Liver (tissue), 9 donors: ENCODE data around the gene MEGF11. TPM values are rescaled to one million over a fixed set of nuclear protein-coding genes. Genes with fewer than 3 reads are reported as not detected.

Experiments
- DNase-seq: peaks from one replicate; pipeline ENCODE4 v3.0.0-alpha.2; 2017; ENCODE audit warnings: low spot score
- H3K27ac ChIP-seq, 2 donors: one replicate each; pipeline ENCODE4 v1.7.0; 2013; ENCODE audit warnings: inconsistent platforms in 2 of 2, low read length in 2 of 2, control low read depth in 1 of 2, low read depth in 1 of 2, mild to moderate bottlenecking in 1 of 2
- H3K27me3 ChIP-seq, 4 donors: one replicate each; pipeline versions ENCODE4 v1.6.1 to v1.7.0; 2013; ENCODE audit warnings: low read length in 3 of 4, inconsistent platforms in 1 of 4, mild to moderate bottlenecking in 1 of 4, moderate library complexity in 1 of 4; ENCODE audit not compliant: control insufficient read depth in 4 of 4, insufficient read depth in 4 of 4
- H3K36me3 ChIP-seq, 4 donors: one replicate each; pipeline versions ENCODE4 v1.6.1 to v1.7.0; 2013; ENCODE audit warnings: low read length in 3 of 4, mild to moderate bottlenecking in 3 of 4, low read depth in 1 of 4, moderate library complexity in 1 of 4; ENCODE audit not compliant: control insufficient read depth in 4 of 4, insufficient read depth in 3 of 4
- H3K4me1 ChIP-seq, 4 donors: one replicate each; pipeline versions ENCODE4 v1.6.1 to v1.7.0; 2013; ENCODE audit warnings: low read length in 3 of 4, mild to moderate bottlenecking in 3 of 4, moderate library complexity in 1 of 4; ENCODE audit not compliant: control insufficient read depth in 4 of 4, insufficient read depth in 4 of 4
- H3K4me3 ChIP-seq, 3 donors: one replicate each; pipeline versions ENCODE4 v1.6.1 to v1.7.0; 2013; ENCODE audit warnings: low read length in 3 of 3, control low read depth in 1 of 3, low read depth in 1 of 3, mild to moderate bottlenecking in 1 of 3
- H3K9ac ChIP-seq, 2 donors: one replicate each; pipeline ENCODE4 v1.7.0; 2013; ENCODE audit warnings: low read length in 2 of 2, mild to moderate bottlenecking in 2 of 2, moderate library complexity in 2 of 2, control low read depth in 1 of 2, low read depth in 1 of 2
- H3K9me3 ChIP-seq, 4 donors: one replicate each; pipeline versions ENCODE4 v1.6.1 to v1.7.0; 2013; ENCODE audit warnings: low read length in 3 of 4; ENCODE audit not compliant: control insufficient read depth in 4 of 4
- ATF3 ChIP-seq: IDR thresholded peaks from 2 replicates; pipeline ENCODE4 v1.6.1; 2016; ENCODE audit warnings: antibody characterized with exemption
- CTCF ChIP-seq: fragments of 150-350 bp; IDR thresholded peaks from 2 replicates; pipeline ENCODE4 v1.5.1; 2017; ENCODE audit warnings: improper control_type of control experiment, low read depth, low read length; ENCODE audit not compliant: missing input control
- FOXA1 ChIP-seq: IDR thresholded peaks from 2 replicates; pipeline ENCODE4 v1.6.1; 2016; ENCODE audit warnings: antibody characterized with exemption
- FOXA2 ChIP-seq: IDR thresholded peaks from 2 replicates; pipeline ENCODE4 v1.6.1; 2016; ENCODE audit warnings: antibody characterized with exemption
- GABPA ChIP-seq, 2 donors: IDR thresholded peaks in 1 of 2; conservative IDR thresholded peaks in 1 of 2; 2 replicates each; pipeline ENCODE4 v1.6.1; 2016; ENCODE audit warnings: antibody characterized with exemption in 2 of 2, mild to moderate bottlenecking in 1 of 2, moderate library complexity in 1 of 2
- HNF4A ChIP-seq, 2 donors: conservative IDR thresholded peaks; 2 replicates each; pipeline ENCODE4 v1.6.1; 2016; ENCODE audit warnings: antibody characterized with exemption in 2 of 2, mild to moderate bottlenecking in 2 of 2
- MAX ChIP-seq: IDR thresholded peaks from 2 replicates; pipeline ENCODE4 v1.6.1; 2016; ENCODE audit warnings: antibody characterized with exemption
- NR2F2 ChIP-seq: IDR thresholded peaks from 2 replicates; pipeline ENCODE4 v1.6.1; 2016; ENCODE audit warnings: antibody characterized with exemption
- RAD21 ChIP-seq, 2 donors: IDR thresholded peaks; 2 replicates each; pipeline ENCODE4 v1.6.1; 2016; ENCODE audit warnings: antibody characterized with exemption in 2 of 2, mild to moderate bottlenecking in 2 of 2
- REST ChIP-seq: IDR thresholded peaks from 2 replicates; pipeline ENCODE4 v1.6.1; 2016; ENCODE audit warnings: antibody characterized with exemption, mild to moderate bottlenecking
- RXRA ChIP-seq, 2 donors: IDR thresholded peaks; 2 replicates each; pipeline ENCODE4 v1.6.1; 2017 to 2018; ENCODE audit warnings: antibody characterized with exemption in 2 of 2, mild to moderate bottlenecking in 1 of 2
- TAF1 ChIP-seq: conservative IDR thresholded peaks from 2 replicates; pipeline ENCODE4 v1.6.1; 2016; ENCODE audit warnings: antibody characterized with exemption, mild to moderate bottlenecking
- YY1 ChIP-seq: IDR thresholded peaks from 2 replicates; pipeline ENCODE4 v1.6.1; 2016; ENCODE audit warnings: antibody characterized with exemption, mild to moderate bottlenecking
- ZBTB33 ChIP-seq: IDR thresholded peaks from 2 replicates; pipeline ENCODE4 v1.6.1; 2016; ENCODE audit warnings: antibody characterized with exemption
- WGBS: extraction: QIAGEN DNeasy Blood & Tissue Kit; methylation state at CpG from one replicate; pipeline ENCODE4 v1.1.7; 2013; 5-methylcytosine and 5-hydroxymethylcytosine counted together
- polyA plus RNA-seq, 2 donors: library from polyadenylated mRNA; stranded (reverse) in 1 of 2; unstranded in 1 of 2; fragments of 200-250 nt in 1 of 2; fragments of >200 nt in 1 of 2; fragmentation: Nextera tagmentation in 1 of 2; extraction: Ambion mirVana in 1 of 2; gene quantifications; one replicate each; pipeline versions ENCODE4 v1.2.1 to v1.2.3, GENCODE V29; 2013 to 2015
- total RNA-seq, 2 donors: library from RNA; depleted of rRNA; stranded (reverse); fragments of >200 nt; gene quantifications; one replicate each; pipeline ENCODE4 v1.2.3, GENCODE V29; 2014
- donor health status: healthy.
- donor health status: healthy.
- donor health status: healthy.
- donor health status: healthy.
- donor health status: healthy.

The MEGF11 gene
- total and polyA plus RNA-seq, 4 donors = under 0.01 to 0.51 (median 0.03) TPM; not detected in 1

GRCh38 chr15:66071160-66071920 is 182.2 kb downstream of the MEGF11 start:
- TF ChIP-seq GABPA (IDR thresholded peaks at IDR 0.05 in 1 of 2, conservative IDR thresholded peaks at IDR 0.05 in 1 of 2) (no peak), REST (no peak), RXRA (IDR thresholded peaks at IDR 0.05) (no peak), RAD21 (IDR thresholded peaks at IDR 0.05) (no peak), YY1 (no peak), HNF4A (conservative IDR thresholded peaks at IDR 0.05) (no peak), NR2F2 (no peak), CTCF (no peak), FOXA1 (no peak), MAX (no peak), ATF3 (no peak), FOXA2 (no peak), TAF1 (no peak)
- Histone ChIP-seq H3K27ac (no peak overlapping the region), H3K27me3 (no peaks in the 10 kb centered on the region), H3K9ac (no peak overlapping the region), H3K4me1 (no peaks in the 10 kb centered on the region), H3K36me3 (no peaks in the 10 kb centered on the region), H3K4me3 (no peak overlapping the region), H3K9me3 (no peaks in the 10 kb centered on the region)
- no peak for DNase-seq
- WGBS = 85% methylated on average over 14 of the region's 14 CpGs

GRCh38 chr15:66070220-66070934 is 183.2 kb downstream of the MEGF11 start:
- Histone ChIP-seq H3K36me3 (no peaks in the 10 kb centered on the region), H3K27ac (no peak overlapping the region), H3K9ac (no peak overlapping the region), H3K4me1 (no peaks in the 10 kb centered on the region), H3K27me3 (no peaks in the 10 kb centered on the region), H3K9me3 (no peaks in the 10 kb centered on the region), H3K4me3 (no peak overlapping the region)
- 90% methylated on average over 7 of the region's 7 CpGs for WGBS
- no peak for TF ChIP-seq ZBTB33
- no peak for TF ChIP-seq ATF3
- no peak for DNase-seq
